ENCODE results near the gene ZNF836. TPM values are rescaled to one million over a fixed set of nuclear protein-coding genes. Genes with fewer than 3 reads are reported as not detected.
A peak's percentile ranks its signal among the peaks of the same experiment; 100 is the strongest.

Gene ZNF836
- polyA plus RNA-seq, 3 donors, result 2.3 to 4.8 (median 2.6) TPM

GRCh38 chr19:52120286-52120685 is 51.1 kb downstream of the ZNF836 start:
- H3K79me2 ChIP-seq (ENCODE audit: insufficient read depth, low read length), result no peaks in the 10 kb centered on the region
- Mint-ChIP-seq H3K9me3 (peaks cover 73 to 96% (median 93%) of the 10 kb centered on the region in 7 donors), H3K4me1 (no peaks in the 10 kb centered on the region), H3K27ac (no peak overlapping the region), H3K36me3 (peaks cover 85 to 92% of the 10 kb centered on the region in 2 donors), H3K4me3 (no peak overlapping the region), H3K27me3 (ENCODE audit: low read depth in 3 of 3) (no peaks in the 10 kb centered on the region)
- no peak overlapping the region for H2AFZ ChIP-seq (ENCODE audit: insufficient read depth, low read depth, low read length, poor library complexity, severe bottlenecking)
- peaks cover 59 to 99% of the 10 kb centered on the region in 2 donors for H3K9me3 ChIP-seq (replicated peaks in 1 of 2; ENCODE audit: control insufficient read depth in 1 of 2, insufficient read depth in 1 of 2, low read length in 2 of 2)
- H3K4me2 ChIP-seq (replicated peaks; ENCODE audit: extremely low read depth, low read length, poor library complexity, severe bottlenecking), result no peak overlapping the region
- DNase-seq, result no peak
- H3K27ac ChIP-seq (ENCODE audit: low read depth in 1 of 2, low read length in 2 of 2), result no peak overlapping the region
- peaks cover 65 to 100% of the 10 kb centered on the region in 2 donors for H3K36me3 ChIP-seq (replicated peaks in 1 of 2; ENCODE audit: control insufficient read depth in 1 of 2, insufficient read depth in 2 of 2, low read length in 2 of 2)
- H4K20me1 ChIP-seq (ENCODE audit: insufficient read depth, low read length), result no peaks in the 10 kb centered on the region
- no CpG with 5 or more reads among the region's 3 CpGs for WGBS (ENCODE audit: insufficient coverage)
- H3K4me3 ChIP-seq (replicated peaks in 1 of 3; ENCODE audit: low read depth in 2 of 3, low read length in 3 of 3), result peak overlapping the region in 1 of 3 experiments; percentile 25
- no peaks in the 10 kb centered on the region for H3K4me1 ChIP-seq (ENCODE audit: control insufficient read depth in 1 of 2, insufficient read depth in 2 of 2, low read length in 2 of 2)
- no peak overlapping the region for H3K9ac ChIP-seq (ENCODE audit: insufficient read depth, low read length, poor library complexity, severe bottlenecking)
- no peak for TF ChIP-seq CTCF (IDR thresholded peaks at IDR 0.05)
- intact Hi-C loops (cut with micrococcal nuclease), result no loop called here
- no peaks in the 10 kb centered on the region for H3K27me3 ChIP-seq (ENCODE audit: control insufficient read depth in 2 of 2, insufficient read depth in 2 of 2, low read length in 2 of 2)

- Histone ChIP-seq H3K4me3 (replicated peaks in 1 of 3; ENCODE audit: low read depth in 2 of 3, low read length in 3 of 3) (peak overlapping the region in 1 of 3 experiments; percentile 41), H3K27ac (ENCODE audit: low read depth in 1 of 2, low read length in 2 of 2) (no peak overlapping the region), H3K79me2 (ENCODE audit: insufficient read depth, low read length) (no peaks in the 10 kb centered on the region), H3K4me1 (ENCODE audit: control insufficient read depth in 1 of 2, insufficient read depth in 2 of 2, low read length in 2 of 2) (no peaks in the 10 kb centered on the region), H3K36me3 (replicated peaks in 1 of 2; ENCODE audit: control insufficient read depth in 1 of 2, insufficient read depth in 2 of 2, low read length in 2 of 2) (peaks cover 30 to 71% of the 10 kb centered on the region in 2 donors), H3K9ac (ENCODE audit: insufficient read depth, low read length, poor library complexity, severe bottlenecking) (no peak overlapping the region), H3K9me3 (replicated peaks in 1 of 2; ENCODE audit: control insufficient read depth in 1 of 2, insufficient read depth in 1 of 2, low read length in 2 of 2) (peaks cover 49 to 99% of the 10 kb centered on the region in 2 donors), H3K27me3 (ENCODE audit: control insufficient read depth in 2 of 2, insufficient read depth in 2 of 2, low read length in 2 of 2) (no peaks in the 10 kb centered on the region), H4K20me1 (ENCODE audit: insufficient read depth, low read length) (no peaks in the 10 kb centered on the region), H3K4me2 (replicated peaks; ENCODE audit: extremely low read depth, low read length, poor library complexity, severe bottlenecking) (no peak overlapping the region), H2AFZ (ENCODE audit: insufficient read depth, low read depth, low read length, poor library complexity, severe bottlenecking) (no peak overlapping the region)
- H3K27ac Mint-ChIP-seq, result no peak overlapping the region
- no peak for TF ChIP-seq CTCF (IDR thresholded peaks at IDR 0.05)
- intact Hi-C loops (cut with micrococcal nuclease), result no loop called here
- H3K27me3 Mint-ChIP-seq (ENCODE audit: low read depth in 3 of 3), result no peaks in the 10 kb centered on the region
- DNase-seq, result no peak
- peaks cover 43 to 48% of the 10 kb centered on the region in 2 donors for H3K36me3 Mint-ChIP-seq
- no peaks in the 10 kb centered on the region for H3K4me1 Mint-ChIP-seq
- peaks cover 61 to 94% (median 92%) of the 10 kb centered on the region in 7 donors for H3K9me3 Mint-ChIP-seq
- 100% methylated on average over 9 of the region's 12 CpGs for WGBS (ENCODE audit: insufficient coverage)
- no peak overlapping the region for H3K4me3 Mint-ChIP-seq
Observed at GRCh38 chr19:52115526-52116053, 55.8 kb downstream of the ZNF836 start.
